GM12878 (cell line): Measurements from ENCODE around the gene CNTN6. TPM values are rescaled to one million over a fixed set of nuclear protein-coding genes. Genes with fewer than 3 reads are reported as not detected.

Experiments
- ATAC-seq: fragments of 200-7000 bp; cut with Tn5 transposase; 3 replicates; pipeline ENCODE4 v1.9.1; 2020; ENCODE audit warnings: mild to moderate bottlenecking, moderate library complexity
- BruUV-seq: library from RNA; stranded (reverse); fragments of 400-500 nt; replicated peaks from 2 replicates; lab custom pipeline; 2021; lab: Mats Ljungman, UMichigan
- CTCF ChIA-PET: fragments of 300-600 bp; sonication (Branson Sonifier 250); formaldehyde crosslinking; extraction: SDS; loops from one replicate; lab custom pipeline; 2021; ENCODE audit warnings: inconsistent platforms; lab: Yijun Ruan, JAX
- POLR2A ChIA-PET: fragments of 350-600 bp; formaldehyde crosslinking; extraction: SDS; loops from one replicate; lab custom pipeline; 2021; ENCODE audit warnings: inconsistent platforms; lab: Charles Lee
- RAD21 ChIA-PET: fragments of 300-600 bp; sonication (Branson Sonifier 250); formaldehyde crosslinking; loops from one replicate; lab custom pipeline; 2023; ENCODE audit warnings: antibody characterized with exemption; ENCODE audit not compliant: unreplicated experiment; lab: Charles Lee
- SMC1A ChIA-PET: fragments of 300-600 bp; sonication (Branson Sonifier 250); formaldehyde crosslinking; loops from one replicate; lab custom pipeline; 2023; ENCODE audit not compliant: unreplicated experiment, uncharacterized antibody; lab: Charles Lee
- DNase-seq: peaks from one replicate; pipeline ENCODE4 v3.0.0-alpha.2; 2011; ENCODE audit warnings: low read depth, low spot score
- FAIRE-seq: peaks from 3 replicates; lab custom pipeline; 2011; peaks lifted over from hg19 to GRCh38; lab: Jason Lieb, UNC
- H2AFZ ChIP-seq: 2 replicates; pipeline ENCODE4 v1.6.0; 2011; ENCODE audit warnings: low read depth, low read length, control low read depth; ENCODE audit not compliant: control insufficient read depth
- H3K27ac ChIP-seq: 2 replicates; pipeline ENCODE4 v1.5.1; 2011; ENCODE audit warnings: control low read depth; ENCODE audit not compliant: control insufficient read depth, insufficient read depth
- H3K27me3 ChIP-seq, 2 experiments: replicated peaks in 1 of 2; 2 replicates each; pipeline versions ENCODE4 v1.6.0 to v1.6.1; 2011; ENCODE audit warnings: low read length in 1 of 2; ENCODE audit not compliant: control insufficient read depth in 2 of 2, insufficient read depth in 2 of 2
- H3K36me3 ChIP-seq, 2 experiments: 2 replicates each; pipeline ENCODE4 v1.5.1; 2011; ENCODE audit warnings: low read length in 1 of 2; ENCODE audit not compliant: control insufficient read depth in 2 of 2, insufficient read depth in 2 of 2
- H3K4me1 ChIP-seq: 2 replicates; pipeline ENCODE4 v1.6.1; 2011; ENCODE audit warnings: mild to moderate bottlenecking, low read length, moderate library complexity, mixed read lengths; ENCODE audit not compliant: control insufficient read depth, insufficient read depth
- H3K4me2 ChIP-seq: 2 replicates; pipeline ENCODE4 v1.6.0; 2011; ENCODE audit warnings: control low read depth; ENCODE audit not compliant: control insufficient read depth, insufficient read depth
- H3K4me3 ChIP-seq: fragments of 200-600 bp; sonication (generic); 2 replicates; pipeline ENCODE4 v1.5.1; 2016
- H3K79me2 ChIP-seq: 2 replicates; pipeline ENCODE4 v1.6.0; 2011; ENCODE audit warnings: low read length; ENCODE audit not compliant: control insufficient read depth, insufficient read depth
- H3K9ac ChIP-seq: 2 replicates; pipeline ENCODE4 v1.8.0; 2011; ENCODE audit warnings: low read length, control low read depth, mixed read lengths; ENCODE audit not compliant: control insufficient read depth, insufficient read depth
- H3K9me3 ChIP-seq: replicated peaks from 3 replicates; pipeline ENCODE4 v1.5.1; 2011; ENCODE audit warnings: mild to moderate bottlenecking, low read length; ENCODE audit not compliant: control insufficient read depth, insufficient read depth
- H4K20me1 ChIP-seq: 2 replicates; pipeline ENCODE4 v1.6.0; 2011; ENCODE audit not compliant: control insufficient read depth, insufficient read depth
- ASH2L ChIP-seq: fragments of 300-600, 200-600 bp; sonication (generic); IDR thresholded peaks from 2 replicates; pipeline ENCODE4 v1.6.1; 2017; ENCODE audit warnings: low read depth, mild to moderate bottlenecking, borderline replicate concordance
- HSF1 ChIP-seq: fragments of 150-350 bp; IDR thresholded peaks from 2 replicates; pipeline ENCODE4 v1.6.1; 2014; ENCODE audit warnings: mild to moderate bottlenecking, low read depth, low read length
- JUND ChIP-seq: IDR thresholded peaks from 2 replicates; pipeline ENCODE4 v1.6.1; 2012; ENCODE audit warnings: low read depth, mild to moderate bottlenecking, low read length, improper control_type of control experiment, moderate library complexity
- KAT2A ChIP-seq: conservative IDR thresholded peaks from 2 replicates; pipeline ENCODE4 v1.6.1; 2011; ENCODE audit warnings: low read depth, low read length; ENCODE audit not compliant: control insufficient read depth
- RB1 ChIP-seq: fragments of 450-650 bp; formaldehyde crosslinking; IDR thresholded peaks from 2 replicates; pipeline ENCODE4 v1.6.1; 2017; ENCODE audit warnings: mild to moderate bottlenecking, borderline replicate concordance
- SUPT20H ChIP-seq: IDR thresholded peaks from 2 replicates; pipeline ENCODE4 v1.6.1; 2011; ENCODE audit warnings: low read depth, mild to moderate bottlenecking, low read length, moderate library complexity, borderline replicate concordance; ENCODE audit not compliant: control insufficient read depth
- TARDBP ChIP-seq: IDR thresholded peaks from 2 replicates; pipeline ENCODE4 v1.6.1; 2016; ENCODE audit warnings: borderline replicate concordance
- ZBED1 ChIP-seq: IDR thresholded peaks from 2 replicates; pipeline ENCODE4 v1.6.1; 2016; ENCODE audit warnings: borderline replicate concordance
- WGBS: methylation state at CpG from one replicate; pipeline ENCODE4 v1.1.6; 2016; ENCODE audit warnings: low lambda C conversion rate; ENCODE audit not compliant: insufficient replicate concordance, insufficient coverage; ENCODE audit errors: missing lambda C conversion rate; 5-methylcytosine and 5-hydroxymethylcytosine counted together
- in situ Hi-C: fragments of 300-500 bp; cut with MboI; formaldehyde crosslinking; loops from 9 replicates; pipeline ENCODE4 v1.14.3; 2018; ENCODE audit warnings: mixed read lengths
- intact Hi-C: fragments of 100-400 bp; cut with micrococcal nuclease; formaldehyde crosslinking; loops from one replicate; pipeline ENCODE4 v1.14.2; 2022; ENCODE audit not compliant: unreplicated experiment
- polyA plus RNA-seq, 11 experiments: library from polyadenylated mRNA; depleted of rRNA in 4 of 11; unstranded in 6 of 11; stranded (reverse) in 5 of 11; fragments of >200 nt; fragmentation: Nextera tagmentation in 4 of 11; fragmentation: Illumina TruSeq in 1 of 11; extraction: Ambion mirVana in 4 of 11; extraction: Trizol in 1 of 11; gene quantifications; 1 replicate in 1 of 11; 2 replicates in 10 of 11; pipeline versions ENCODE4 v1.2.1 to v1.2.3, GENCODE V29; 2011 to 2016; ENCODE audit warnings: inconsistent platforms in 2 of 11, missing spikeins in 2 of 11, low read depth in 1 of 11
- total RNA-seq, 4 experiments: library from RNA; depleted of rRNA in 3 of 4; stranded (reverse); fragments of >200 nt in 3 of 4; fragmentation: Illumina TruSeq in 1 of 4; extraction: Trizol in 1 of 4; gene quantifications; 2 replicates each; pipeline versions ENCODE4 v1.2.1 to v1.2.3, GENCODE V29; 2013 to 2021

CNTN6 gene
- total and polyA plus RNA-seq, 10 of the 15 experiments (the other 5 are each of a cell fraction or from before 2014, with no cell fraction given): not detected

DNA sequence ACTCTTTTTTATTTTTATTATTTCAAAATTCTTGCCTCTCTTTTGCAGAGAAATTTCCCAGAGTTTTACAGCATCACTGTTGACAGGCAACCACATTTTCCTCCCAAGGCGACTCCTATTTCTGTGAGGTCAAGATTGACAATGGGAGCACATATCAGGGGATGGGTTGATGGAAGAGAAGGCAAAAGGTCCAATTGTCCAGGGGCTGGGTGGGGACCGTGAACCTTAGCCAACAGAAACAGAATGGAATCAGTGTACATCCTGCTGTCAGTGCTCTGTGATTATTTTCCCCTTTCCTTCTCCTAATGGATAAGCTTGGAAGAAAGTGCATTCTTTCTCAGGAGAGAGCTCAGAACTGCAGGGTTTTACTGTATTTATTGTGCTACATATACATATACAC lies 42.4 kb downstream of the CNTN6 start:
- no peak for TF ChIP-seq TARDBP
- TF ChIP-seq JUND: no peak
- no peak for TF ChIP-seq HSF1
- TF ChIP-seq RB1: no peak
- TF ChIP-seq KAT2A: no peak
- TF ChIP-seq ASH2L: no peak
- no peak for TF ChIP-seq SUPT20H
- TF ChIP-seq ZBED1: no peak
- DNase-seq (no peak), FAIRE-seq (no peak), ATAC-seq (no peak)
- ChIA-PET POLR2A (no interaction called here), SMC1A (no interaction called here), RAD21 (no interaction called here), CTCF (no interaction called here)
- no peak overlapping the region for H3K4me3 ChIP-seq
- intact Hi-C loops: no loop called here
- H3K27ac ChIP-seq: no peak overlapping the region
- WGBS: 3% methylated on average over 2 of the region's 2 CpGs
- H3K27me3 ChIP-seq: no peaks in the 10 kb centered on the region
- no peaks in the 10 kb centered on the region for H3K4me1 ChIP-seq
- no peaks in the 10 kb centered on the region for H4K20me1 ChIP-seq
- no peak overlapping the region for H3K9ac ChIP-seq
- no TSS peak for BruUV-seq
- H3K9me3 ChIP-seq: no peaks in the 10 kb centered on the region
- H3K36me3 ChIP-seq: no peaks in the 10 kb centered on the region
- no peak overlapping the region for H3K4me2 ChIP-seq
- in situ Hi-C loops: no loop called here
- H2AFZ ChIP-seq: no peak overlapping the region
- H3K79me2 ChIP-seq: no peaks in the 10 kb centered on the region
